ENCODE results near the gene TTR.

DNA sequence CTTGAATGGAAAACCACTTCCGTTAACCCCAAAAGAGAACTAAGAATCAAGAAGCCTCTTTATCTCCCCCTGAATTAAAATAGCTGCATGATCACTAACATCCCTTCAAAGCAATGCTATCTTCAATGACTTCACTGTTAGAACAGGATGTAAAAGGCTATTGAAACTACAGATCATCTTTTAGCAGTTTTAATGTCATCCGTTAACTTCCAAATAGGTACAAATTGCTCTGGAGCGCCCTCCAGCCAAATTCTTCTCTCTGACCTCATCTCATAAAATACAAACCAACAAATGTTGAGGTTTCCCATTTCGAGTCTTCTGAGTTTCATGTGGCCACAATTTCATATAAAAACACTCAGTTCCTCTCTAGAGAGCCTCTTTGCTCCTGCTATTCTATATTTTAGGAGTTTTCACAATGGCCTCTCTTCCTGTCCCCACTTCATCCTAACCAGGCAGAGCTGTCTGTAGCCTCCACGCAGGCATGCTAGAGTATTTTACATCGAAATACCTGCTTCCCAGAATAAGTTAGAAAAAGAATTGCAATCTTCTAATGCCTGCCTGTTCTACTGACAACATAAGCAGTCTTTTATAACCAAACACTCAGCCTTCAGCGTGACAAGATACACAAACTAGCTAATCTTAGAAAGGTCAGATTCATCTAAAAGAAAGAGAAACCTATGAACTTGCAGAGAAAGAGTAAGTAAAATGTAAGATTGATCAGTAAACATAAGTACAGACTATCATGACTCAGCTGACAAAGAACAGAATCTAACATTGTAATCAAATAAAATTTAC is 54.9 kb downstream of the TTR start:
- TF ChIP-seq POLR2AphosphoS5 (IDR thresholded peaks at IDR 0.05; ENCODE audit: low read depth, low read length): no peak
- no peak for TF ChIP-seq FOXM1 (IDR thresholded peaks at IDR 0.05; ENCODE audit: low read depth)
- no peak for TF ChIP-seq CTCF (IDR thresholded peaks at IDR 0.05)
- no peak for TF ChIP-seq EZH2phosphoT487 (IDR thresholded peaks at IDR 0.05; ENCODE audit: borderline replicate concordance, low read depth)
- no peak for TF ChIP-seq USF1 (IDR thresholded peaks at IDR 0.05; ENCODE audit: borderline replicate concordance, low read depth)
- TF ChIP-seq EP300 (IDR thresholded peaks at IDR 0.05; ENCODE audit: borderline replicate concordance in 1 of 2, low read depth in 1 of 2, low read length in 1 of 2): no peak
- TF ChIP-seq USF2 (IDR thresholded peaks at IDR 0.05; ENCODE audit: borderline replicate concordance, low read depth, low read length): no peak
- TF ChIP-seq NRF1 (IDR thresholded peaks at IDR 0.05; ENCODE audit: low read depth, low read length): no peak
- TF ChIP-seq ZBTB33 (IDR thresholded peaks at IDR 0.05; ENCODE audit: borderline replicate concordance, low read depth): no peak
